ENCODE results near the gene LACTB. TPM values are rescaled to one million over a fixed set of nuclear protein-coding genes. Genes with fewer than 3 reads are reported as not detected.
"Not testable (repeated sequence)": the region's sequence is repeated elsewhere in the genome, so short reads cannot be mapped to it uniquely, and the experiment has no call there.

The LACTB gene
- total RNA-seq, 1 donor from 2014 or later, result 15.2 TPM

DNA sequence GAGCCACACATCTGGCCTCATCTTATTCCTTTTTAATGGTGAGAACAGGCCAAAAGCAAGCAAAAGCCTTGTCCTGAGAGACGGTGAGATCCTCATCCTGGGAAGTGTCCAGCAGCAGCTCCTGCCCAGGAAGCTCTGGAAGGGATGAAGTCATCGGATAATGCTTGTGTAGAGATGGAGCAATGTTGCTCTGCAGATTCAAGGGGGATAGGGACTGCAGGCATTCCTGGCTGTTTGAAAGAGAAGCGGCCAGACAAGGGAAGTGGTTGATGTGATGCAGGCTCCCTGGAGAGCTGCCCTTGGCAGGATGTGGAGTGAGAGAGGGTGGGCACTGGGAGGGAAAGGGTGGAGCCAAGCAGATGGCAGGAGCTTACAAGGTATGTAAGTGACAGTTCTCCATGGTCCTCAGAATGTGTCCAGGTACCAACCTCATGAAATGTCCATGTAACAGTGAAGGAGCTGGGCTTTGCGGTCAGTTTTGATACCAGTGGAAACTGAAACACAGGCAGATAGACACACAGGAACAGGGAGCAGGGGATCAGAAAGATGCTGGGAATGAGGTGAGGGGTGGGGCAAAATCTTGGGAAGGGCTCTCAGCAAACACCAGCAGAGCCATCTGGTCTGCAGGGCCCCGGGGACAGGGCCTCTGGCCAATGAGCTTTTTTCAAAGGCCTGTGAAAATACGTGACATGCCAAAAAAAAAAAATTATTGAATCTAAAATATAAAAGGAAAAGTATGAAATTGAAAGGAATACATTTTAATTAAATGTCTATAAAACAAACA is 32.2 kb upstream of the LACTB start:
- peak; percentile 97 for DNase-seq (ENCODE audit: low spot score)

DNA sequence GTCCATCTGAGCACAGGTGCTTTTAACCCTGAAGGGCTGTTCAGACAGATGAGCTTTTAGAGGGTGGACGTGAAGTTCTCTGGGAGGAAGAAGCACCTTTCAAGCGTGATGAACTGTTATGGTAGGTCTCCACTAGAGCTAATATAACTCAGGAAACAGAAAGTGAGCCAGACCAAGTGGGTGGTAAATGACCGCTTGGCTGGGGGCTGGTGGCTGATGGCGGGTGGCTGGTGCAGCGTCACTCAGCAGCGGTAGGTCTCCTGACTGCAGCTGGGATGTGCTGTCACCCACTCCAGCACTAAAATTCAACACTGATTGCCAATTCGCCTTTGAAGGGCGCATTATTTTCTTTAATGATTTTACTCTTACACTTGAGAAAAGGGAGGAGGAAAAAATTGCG is 31.2 kb upstream of the LACTB start:
- no peak for DNase-seq (ENCODE audit: low spot score)

DNA sequence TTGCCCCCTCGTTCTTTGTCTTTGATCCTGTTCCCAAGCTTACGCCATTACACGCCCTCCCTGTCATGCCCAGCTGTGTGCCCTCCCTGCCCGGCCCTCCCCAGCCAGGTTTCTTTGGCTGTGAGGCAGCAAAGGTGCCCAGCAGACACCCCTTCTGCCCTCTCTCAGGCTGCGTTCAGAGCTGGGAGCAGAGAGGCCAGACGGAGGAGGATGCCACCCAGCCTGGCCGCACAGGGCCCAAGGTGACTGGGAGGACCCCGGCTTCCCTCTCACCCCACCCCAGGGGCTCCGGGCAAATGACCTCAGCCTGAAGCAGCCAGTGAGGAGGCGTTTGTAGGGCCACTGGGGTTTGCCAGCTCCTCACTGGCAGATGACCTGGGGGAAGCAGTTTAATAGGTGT is 30.8 kb upstream of the LACTB start:
- DNase-seq (ENCODE audit: low spot score), result no peak

DNA sequence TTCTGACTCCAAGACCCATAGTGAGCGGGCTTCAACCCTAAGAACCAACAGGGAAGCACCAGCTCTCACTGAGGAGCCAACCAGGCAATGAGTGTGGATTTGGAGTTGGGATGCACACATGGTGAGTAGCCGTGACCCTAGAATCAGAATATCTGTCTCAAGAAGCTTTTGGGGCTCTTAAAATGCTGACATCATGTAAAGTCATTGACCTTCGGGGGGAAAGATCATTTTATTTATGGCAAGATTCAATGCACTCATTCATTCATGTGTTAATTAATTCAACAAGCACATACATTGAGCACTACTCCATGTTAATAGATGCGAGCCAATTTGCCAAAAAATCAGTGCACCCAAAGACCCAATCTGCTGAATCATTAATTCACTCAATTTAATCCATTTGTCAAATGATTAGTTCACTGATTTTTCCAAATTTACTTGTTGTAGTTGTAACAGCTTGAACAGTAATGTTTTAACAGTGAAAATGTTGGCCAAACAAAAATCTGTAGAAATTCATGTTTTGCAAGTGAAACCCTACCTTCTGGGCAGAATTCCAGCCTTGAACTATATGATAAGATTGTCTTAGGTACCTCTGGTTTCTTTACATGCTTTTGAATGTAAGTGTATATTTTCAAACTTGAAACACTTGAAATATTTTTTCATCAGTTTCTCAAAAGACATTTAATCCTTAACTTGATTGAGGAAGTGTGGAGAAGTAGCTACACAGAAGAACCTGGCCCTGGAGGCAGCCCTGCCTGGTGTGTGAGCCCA is 29.8 kb upstream of the LACTB start:
- DNase-seq (ENCODE audit: low spot score), result no peak

DNA sequence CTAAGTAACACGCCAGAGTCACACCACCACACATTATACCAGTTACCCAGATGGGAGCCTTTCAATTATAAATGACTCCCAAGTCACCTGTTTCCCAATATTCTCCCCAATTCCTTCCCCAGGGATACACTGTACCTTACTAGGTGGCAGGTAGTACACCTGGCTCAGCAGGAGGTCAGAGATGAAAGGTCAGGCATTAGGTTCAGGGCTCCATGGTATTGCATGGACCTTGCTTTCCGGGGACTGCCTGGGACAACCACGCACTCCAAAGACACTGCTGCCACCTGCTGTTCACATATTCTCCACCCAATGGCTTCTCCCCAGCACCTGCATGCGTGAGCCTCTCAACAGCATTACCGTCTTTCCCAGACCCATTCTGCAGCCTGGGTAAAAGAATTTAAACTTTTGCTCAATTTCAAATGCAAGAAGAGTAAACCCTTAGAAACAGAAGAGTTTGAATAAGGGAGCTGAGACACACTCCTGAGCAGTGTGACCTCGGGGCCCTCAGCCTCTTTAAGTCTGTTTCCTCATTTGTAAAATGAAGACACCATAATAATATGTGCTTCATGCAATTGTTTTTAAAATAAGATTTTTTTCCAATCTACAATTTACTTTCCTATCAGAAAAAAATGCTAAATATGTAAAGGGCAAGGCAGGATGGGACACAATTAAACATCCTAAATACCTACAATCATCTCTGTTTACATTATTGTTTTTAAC is 28.0 kb upstream of the LACTB start:
- peak; percentile 81 for DNase-seq (ENCODE audit: low spot score)

DNA sequence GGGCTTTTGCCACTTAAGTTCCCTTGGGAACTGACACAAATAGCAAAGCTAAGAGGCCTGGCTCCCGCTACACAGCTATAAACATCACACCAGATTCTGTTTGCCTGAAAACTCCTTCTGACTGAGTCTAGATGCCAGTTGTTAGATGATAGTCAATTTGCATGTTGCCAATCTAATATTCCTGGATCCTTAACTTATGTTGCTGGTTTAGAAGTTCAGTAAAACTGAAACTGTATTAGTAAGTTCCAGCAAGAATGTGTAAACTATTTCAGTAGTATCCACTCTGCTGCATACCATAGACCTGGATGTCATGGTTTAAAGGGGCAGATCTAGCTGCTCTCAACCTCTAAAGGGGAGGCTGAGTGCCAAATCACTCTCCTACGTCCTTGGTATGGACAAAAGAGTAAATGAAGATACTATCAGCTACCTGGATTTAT is 27.1 kb upstream of the LACTB start:
- no peak for DNase-seq (ENCODE audit: low spot score)

DNA sequence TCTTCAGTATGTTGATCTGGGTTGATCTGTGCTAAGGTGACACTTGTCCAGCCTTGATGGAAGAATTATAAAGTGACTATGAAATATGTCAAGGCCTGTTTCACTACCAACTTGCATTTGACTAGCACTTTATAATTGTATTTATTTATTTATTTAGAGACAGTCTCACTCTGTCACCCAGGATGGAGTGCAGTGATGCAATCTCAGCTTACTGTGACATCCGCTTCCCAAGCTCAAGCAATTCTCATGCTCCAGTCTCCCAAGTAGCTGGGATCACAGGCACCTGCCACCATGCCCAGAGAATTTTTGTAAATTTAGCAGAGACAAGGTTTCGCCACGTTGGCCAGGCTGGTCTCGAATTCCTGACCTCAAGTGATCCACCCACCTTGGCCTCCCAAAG is 25.5 kb upstream of the LACTB start:
- DNase-seq (ENCODE audit: low spot score), result no peak

DNA sequence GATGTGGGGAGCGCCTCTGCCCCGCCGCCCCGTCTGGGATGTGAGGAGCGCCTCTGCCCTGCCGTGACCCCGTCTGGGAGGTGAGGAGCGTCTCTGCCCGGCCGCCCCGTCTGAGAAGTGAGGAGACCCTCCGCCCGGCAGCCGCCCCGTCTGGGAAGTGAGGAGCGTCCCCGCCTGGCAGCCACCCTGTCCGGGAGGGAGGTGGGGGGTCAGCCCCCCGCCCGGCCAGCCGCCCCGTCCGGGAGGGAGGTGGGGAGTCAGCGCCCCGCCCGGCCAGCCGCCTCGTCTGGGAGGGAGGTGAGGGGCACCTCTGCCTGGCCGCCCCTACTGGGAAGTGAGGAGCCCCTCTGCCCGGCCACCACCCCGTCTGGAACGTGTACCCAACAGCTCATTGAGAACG is 22.8 kb upstream of the LACTB start:
- DNase-seq (ENCODE audit: low spot score), result not testable (repeated sequence)

DNA sequence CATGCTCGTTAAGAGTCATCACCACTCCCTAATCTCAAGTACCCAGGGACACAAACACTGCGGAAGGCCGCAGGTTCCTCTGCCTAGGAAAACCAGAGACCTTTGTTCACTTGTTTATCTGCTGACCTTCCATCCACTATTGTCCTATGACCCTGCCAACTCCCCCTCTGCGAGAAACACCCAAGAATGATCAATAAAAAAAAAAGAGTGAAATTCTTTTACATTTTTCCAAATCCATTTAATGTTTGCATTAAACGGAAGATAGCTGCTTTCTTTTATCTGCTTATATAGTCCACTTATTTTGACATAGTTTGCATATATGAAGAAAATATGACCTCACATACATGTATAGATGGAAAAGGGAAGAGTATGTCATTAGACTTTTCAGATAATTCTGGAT is 22.1 kb upstream of the LACTB start:
- not testable (repeated sequence) for DNase-seq (ENCODE audit: low spot score)

DNA sequence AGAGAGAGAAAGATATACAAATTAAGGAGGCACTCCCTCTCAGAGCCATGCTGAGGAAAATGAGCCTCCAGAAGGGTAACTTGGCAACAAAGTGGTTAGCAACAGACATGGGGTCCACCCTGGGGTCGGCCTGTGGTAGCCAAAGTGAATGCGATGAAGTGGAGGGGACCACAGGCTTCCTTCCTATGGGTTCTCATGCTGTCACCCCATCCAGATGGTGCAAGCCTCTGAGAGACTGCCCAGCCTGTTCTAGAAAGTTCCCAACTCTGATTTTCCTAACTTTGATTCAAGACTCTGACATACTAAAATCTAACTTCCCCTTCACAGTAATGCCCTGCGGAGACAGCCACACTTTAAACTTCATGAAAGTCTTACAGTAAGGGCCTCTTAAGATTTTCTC is 18.2 kb upstream of the LACTB start:
- no peak for DNase-seq (ENCODE audit: low spot score)

DNA sequence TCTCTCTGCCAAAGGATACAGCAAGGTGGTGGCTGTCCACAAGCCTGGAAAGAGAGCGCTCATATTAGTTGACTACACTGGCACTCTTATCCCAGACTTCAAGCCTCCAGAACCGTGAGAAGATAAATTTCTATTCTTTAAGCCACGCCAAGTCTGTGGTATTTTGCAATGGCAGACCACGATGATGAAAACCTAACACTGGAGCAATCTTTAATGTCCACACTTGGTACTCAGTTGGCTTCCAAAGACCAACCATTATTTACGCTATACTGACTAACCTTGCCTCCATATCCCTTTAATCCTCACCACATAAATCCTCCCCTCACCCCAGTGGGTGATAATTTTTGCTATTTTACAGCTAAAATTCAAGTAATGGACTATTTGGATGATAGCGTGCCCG is 16.9 kb upstream of the LACTB start:
- peak; percentile 18 for DNase-seq (ENCODE audit: low spot score)

DNA sequence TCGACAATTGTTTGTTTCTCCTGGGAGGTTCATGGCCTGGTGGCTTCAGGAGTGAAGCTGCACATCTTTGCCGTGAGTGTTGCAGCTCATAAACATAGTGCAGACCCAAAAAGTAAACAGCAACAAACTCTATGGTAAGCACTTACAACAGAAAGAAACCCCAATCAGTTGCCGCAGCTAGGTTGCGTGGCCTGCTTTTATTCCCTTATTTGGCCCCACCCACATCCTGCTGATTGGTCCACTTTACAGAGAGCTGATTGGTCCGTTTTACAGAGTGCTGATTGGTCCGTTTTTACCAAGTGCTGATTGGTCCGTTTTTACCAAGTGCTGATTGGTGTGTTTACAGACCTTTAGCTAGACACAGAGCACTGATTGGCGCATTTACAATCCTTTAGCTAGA is 16.3 kb upstream of the LACTB start:
- not testable (repeated sequence) for DNase-seq (ENCODE audit: low spot score)

DNA sequence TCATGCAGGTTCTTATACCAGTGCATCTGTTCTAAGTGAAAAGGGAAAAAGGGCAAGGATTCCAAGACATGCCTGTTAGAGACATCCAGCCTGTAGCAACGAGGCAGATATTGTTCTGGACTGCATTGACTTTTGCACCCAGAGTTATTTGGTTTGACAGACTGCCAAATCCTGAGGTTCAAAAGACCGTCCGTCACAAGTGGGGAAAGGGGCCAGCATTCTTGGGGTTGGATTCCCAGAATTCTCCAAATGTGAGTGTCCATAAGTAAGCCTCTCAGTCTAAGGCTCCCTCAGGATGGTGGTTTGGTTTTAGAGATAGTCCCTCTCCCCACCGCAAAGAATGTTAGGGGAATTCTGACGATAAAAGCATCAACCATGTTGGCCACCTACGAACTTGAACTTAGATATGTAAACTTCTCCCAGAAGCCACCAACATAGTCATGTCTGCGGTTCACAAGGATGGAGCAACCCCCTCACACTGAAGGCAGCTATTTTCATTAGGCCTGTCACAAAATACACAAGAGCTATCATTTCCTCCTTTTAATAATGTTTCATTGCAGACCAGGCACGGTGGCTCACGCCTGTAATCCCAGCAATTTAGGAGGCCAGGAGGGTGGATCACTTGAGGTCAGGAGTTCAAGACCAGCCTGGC is 13.6 kb upstream of the LACTB start:
- peak; percentile 91 for DNase-seq (ENCODE audit: low spot score)

DNA sequence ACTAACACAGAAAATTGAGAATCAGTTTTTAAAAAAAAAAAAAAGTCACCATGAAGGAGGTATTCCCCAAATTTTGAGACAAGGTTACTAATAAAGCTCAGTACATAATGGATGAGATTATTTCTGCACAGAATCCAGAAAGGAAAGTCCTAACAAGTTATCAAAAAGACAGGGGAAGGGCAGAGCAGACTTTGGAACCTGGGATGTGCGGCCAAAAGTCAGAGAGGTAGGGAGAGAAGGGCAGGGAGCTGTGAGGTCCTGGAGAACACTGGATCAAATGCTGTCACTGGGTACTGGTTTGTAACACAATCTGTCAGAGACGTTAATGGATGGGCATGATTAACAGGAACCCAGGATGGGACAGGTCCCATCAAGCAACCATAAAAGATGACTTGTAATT is 12.2 kb upstream of the LACTB start:
- no peak for DNase-seq (ENCODE audit: low spot score)

DNA sequence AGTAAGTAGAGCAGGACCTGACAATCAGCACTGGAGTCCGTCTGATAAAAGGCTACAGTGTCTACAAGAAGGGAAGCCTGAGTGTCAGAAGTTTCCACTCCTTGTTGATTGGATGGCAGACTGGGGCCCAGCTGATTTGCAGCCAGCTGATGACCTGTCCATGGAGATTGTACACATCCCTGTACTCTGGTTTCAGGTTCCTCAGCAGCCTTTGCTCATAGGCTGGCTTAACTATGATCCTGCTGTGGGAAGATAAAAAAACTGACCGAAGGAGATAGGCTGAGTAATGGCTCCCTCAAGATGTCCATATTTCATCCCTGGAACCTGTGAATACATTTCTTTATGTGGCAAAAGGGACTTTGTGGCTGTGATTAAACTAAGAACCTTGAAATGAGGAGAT is 11.7 kb upstream of the LACTB start:
- no peak for DNase-seq (ENCODE audit: low spot score)

DNA sequence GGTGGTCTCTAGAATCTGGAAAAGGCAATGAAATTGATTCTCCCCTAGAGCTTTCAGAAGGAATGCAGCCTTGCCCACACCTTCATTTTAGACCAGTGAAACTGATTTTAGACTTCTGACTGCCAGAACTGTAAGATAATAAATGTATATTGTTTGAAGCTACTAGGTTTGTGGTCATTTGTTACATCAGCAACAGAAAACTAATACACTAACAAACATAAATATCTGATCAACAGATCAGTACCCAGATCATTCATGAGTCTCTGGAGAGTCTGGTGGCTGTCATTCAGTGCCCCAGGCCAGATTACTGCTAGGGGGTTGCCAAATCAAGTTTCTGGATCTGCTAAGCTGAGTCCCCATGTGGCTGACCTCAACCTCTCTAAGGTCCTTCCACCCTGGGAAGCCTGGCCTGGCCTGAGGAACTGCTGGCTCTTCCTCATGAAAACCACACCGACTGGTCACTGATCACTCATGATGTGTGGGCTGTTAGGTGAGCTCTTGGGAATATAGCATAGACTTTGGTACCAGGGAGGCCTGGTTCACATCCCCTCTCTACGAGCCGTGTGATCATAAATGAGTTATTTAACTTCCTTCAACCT is 11.1 kb upstream of the LACTB start:
- DNase-seq (ENCODE audit: low spot score), result no peak

DNA sequence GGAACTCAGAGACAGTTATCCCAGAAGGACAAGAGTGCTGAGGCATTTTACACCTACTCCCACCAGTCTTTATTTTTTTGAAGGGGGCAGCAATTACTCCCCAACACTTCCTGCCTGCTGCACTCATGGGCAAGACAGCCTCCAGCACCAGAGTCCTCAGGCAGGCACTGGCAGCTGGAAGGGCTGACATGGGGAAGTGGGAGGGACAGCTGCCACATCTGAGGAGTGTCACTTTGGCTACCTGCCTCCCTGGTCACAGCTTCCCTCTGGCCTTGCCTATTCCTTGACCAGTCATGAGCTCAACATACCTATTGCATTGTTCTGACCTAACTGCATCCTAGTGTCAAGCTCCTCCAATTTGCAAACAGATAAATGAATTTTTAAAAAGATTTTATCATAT is 10.2 kb upstream of the LACTB start:
- DNase-seq (ENCODE audit: low spot score), result no peak

DNA sequence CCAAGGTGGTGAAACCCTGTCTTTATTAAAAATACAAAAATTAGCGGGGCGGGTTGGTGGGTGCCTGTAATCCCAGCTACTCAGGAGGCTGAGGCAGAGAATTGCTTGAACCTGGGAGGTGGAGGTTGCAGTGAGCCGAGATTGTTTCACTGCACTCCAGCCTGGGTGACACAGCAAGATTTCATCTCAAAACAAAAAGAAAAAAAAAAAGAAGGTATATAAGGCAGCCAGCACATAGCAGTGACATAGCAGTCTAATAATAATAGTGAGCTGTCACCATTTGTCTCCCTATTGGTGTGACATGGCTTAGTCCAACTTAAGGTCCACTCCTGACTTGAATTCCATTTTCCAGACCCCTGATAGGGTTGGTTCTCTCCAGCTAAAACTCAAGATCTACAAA is 8.8 kb upstream of the LACTB start:
- no peak for DNase-seq (ENCODE audit: low spot score)

DNA sequence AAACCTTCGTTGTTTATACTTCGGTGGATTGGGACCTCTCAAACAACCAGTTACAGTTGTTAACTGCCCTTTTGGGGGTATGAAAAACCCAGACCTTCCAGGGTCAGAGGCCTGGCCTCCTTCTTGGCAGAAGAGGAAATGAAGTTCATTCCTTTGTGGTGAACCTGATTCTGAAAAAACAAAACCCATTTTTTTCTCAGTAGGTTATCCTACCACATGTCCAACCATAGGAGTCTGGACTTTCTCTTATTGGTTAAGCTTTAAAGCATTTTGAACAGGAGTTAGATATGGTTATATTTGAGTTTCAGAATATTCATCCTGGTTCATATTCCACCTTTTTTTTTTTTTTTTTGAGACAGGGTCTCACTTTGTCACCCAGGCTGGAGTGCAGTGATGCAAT is 7.2 kb upstream of the LACTB start:
- no peak for DNase-seq (ENCODE audit: low spot score)

DNA sequence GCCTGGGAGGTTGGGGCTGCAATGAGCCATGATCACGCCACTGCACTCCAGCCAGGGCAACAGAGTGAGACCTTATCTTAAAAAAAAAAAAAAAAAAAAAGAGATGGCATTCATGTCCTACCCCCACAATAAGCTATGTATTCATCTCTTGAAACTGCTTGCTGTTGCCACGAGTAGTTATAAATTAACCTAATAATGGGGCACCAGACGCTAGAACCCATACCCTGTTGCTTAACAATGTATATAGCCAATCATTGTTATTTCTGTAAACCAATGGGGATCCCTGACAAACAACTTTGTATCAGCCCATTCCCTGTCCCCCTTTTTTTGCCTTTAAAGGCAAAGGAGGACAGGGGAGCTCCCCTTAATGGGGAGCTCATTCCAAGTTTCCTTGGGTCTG is 2.8 kb upstream of the LACTB start:
- DNase-seq (ENCODE audit: low spot score), result no peak

DNA sequence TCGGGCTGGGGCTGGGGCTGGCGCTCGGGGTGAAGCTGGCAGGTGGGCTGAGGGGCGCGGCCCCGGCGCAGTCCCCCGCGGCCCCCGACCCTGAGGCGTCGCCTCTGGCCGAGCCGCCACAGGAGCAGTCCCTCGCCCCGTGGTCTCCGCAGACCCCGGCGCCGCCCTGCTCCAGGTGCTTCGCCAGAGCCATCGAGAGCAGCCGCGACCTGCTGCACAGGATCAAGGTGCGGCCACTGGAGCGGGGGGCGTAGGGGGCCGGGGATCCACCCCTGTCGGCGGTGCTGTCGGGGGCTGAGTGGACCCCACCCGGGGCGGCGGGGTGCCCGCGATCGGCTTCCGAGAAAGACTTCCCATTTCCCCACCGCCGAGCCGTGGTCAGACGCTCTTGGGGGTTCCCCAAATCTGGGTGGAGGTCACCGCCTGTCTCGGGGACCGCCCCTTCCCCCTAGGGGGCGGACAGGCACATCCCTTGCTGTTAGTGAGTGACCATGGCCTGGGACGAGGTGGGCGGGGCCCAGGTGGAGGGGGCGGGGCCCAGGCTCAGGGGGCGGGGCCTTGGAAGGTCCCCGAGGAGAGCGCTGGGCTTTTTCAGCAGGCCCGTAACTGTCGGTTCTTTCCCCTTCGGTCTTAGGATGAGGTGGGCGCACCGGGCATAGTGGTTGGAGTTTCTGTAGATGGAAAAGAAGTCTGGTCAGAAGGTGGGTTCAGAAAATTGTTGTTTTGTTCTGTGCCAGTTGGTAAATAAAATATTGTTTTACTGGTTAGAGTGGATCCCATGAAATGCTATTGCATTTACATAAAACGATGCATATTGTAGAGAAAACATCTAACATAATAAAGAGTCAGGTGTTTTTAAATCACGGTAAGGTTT is 578 bp downstream of the LACTB start:
- peak; percentile 73 for DNase-seq (ENCODE audit: low spot score)

Measured in umbilical cord (tissue), 2 donors.